Right renal cortex interstitium (tissue), 3 donors: ENCODE data around the gene CCDC50. TPM values are rescaled to one million over a fixed set of nuclear protein-coding genes. Genes with fewer than 3 reads are reported as not detected.
A peak's percentile ranks its signal among the peaks of the same experiment; 100 is the strongest.

ENCODE experiments used
- DNase-seq, 3 donors: peaks; one replicate each; pipeline ENCODE4 v3.0.0-alpha.2; 2013; ENCODE audit warnings: low read depth in 3 of 3, low spot score in 2 of 3
- polyA plus RNA-seq, 3 donors: library from polyadenylated mRNA; unstranded; fragments of 120-200 nt; gene quantifications; one replicate each; pipeline ENCODE4 v1.2.1, GENCODE V29; 2013; ENCODE audit not compliant: insufficient read length in 3 of 3

The CCDC50 gene
- polyA plus RNA-seq, 3 donors = 69.5 to 70.6 (median 69.7) TPM

GRCh38 chr3:191314109-191314728 is 15.0 kb upstream of the CCDC50 start:
- DNase-seq = no peak

- DNase-seq = no peak
Measured at GRCh38 chr3:191316876-191317603, 12.2 kb upstream of the CCDC50 start.

- DNase-seq = no peak
Measured at GRCh38 chr3:191320316-191320715, 8.9 kb upstream of the CCDC50 start.

DNA sequence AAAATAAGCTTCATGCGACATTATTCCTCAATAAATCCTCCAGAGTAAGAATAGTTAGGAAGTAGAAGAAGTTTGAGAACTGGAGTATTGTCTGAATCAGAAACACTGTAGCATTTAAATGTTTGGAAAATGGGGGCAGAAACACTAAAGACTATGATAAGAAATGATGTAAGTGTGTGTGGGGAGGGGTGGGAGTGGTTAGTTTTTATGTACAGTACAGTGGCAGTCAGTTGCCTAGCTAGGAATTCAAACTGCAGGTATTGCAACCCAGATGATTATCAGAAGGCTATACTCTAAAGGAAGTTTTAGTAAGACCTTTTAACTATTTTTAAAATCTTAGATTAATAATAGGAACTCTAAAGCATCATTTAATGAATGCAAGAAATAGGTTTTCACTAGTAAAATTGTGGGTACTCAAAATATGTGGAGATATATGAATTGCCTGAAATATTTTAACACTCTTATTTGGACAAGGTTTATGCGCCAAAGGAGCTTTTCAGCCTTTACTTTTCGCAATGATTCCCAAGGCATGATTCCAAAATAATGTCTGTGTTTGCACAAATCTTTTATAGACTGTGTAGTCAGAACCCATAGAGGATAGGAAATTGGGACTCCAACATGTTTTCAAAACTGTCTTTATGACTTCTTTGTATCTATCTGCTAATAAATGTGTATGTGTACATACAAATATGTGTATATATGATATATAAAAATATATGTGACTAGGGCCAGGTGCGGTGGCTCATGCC is 8.0 kb upstream of the CCDC50 start:
- DNase-seq = no peak

- DNase-seq = no peak
Measured at GRCh38 chr3:191324936-191325335, 4.3 kb upstream of the CCDC50 start.

- no peak for DNase-seq
Measured at GRCh38 chr3:191327526-191327925, 1.7 kb upstream of the CCDC50 start.

DNA sequence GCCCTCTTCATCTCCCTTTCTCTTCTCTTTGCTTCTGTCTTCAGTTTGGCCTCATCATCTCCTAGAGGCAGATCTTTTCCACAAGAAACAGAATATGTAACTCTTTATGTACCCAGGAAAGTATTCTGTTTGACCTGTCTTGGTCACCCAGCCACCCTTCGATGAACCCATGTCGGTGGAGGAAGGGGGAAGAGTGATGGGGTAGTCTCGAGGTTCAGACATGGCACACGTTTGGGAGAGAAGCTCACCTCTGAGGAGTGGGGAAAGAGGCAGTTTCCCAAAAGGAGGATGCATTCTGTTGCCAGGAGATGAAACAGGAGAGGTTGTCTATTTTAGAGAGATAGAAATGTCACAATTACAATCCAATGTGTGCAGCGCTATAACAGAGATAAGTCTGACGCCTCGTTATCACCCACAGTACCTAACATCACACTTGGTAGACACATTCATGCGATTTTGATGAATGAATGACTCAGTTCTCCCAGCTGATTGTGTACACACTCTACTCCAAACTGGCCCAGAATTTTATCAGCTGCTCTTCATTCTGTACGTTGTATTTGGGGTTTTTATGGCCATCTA is 722 bp upstream of the CCDC50 start:
- DNase-seq = no peak

DNA sequence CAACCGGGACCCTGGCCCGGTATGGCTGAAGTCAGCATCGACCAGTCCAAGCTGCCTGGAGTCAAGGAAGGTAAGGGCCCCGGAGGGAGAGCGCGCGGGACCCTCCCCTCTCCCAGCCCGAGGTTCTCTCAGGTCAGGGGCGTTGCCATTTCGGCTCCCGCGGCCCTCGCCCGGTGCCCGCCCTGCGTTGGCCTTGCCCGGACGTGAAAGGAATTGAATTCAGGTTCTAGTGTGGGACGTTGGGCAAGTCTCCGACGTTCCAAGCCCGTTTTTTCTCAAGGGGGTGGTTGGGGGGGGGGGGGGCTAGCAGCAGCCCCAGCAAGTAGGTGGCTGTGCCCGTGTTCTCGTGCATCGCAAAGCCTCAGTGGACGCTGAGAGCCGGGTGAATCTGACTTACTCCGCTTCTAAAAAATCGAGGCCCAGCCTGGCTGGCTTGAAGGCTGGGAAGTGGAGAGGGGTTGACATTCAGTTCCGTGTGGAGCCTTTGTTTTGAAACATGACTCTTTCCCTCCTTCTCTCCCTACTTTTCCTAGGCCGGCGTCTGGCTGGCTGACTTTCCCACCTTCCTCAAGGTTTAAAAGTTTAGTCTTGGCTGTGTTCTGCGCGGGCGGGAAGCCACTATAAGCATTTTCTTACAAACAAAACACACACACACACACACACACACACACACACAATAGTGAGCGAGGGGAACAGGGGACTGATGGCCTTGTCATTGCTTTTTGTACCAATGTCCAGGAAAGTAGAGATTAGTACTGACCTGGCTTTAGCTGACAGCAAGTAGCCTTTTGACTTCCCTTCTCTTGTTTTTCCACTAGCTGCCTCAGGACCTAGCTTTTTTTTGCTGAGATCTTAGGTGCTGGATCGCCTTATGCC is 698 bp downstream of the CCDC50 start, which contains the start of gene UTS2B:
TSS of gene UTS2B (minus strand) at position 873 of the 876 bp plus-strand sequence. CDS start 48,337 bp downstream, outside the sequence.
- peak in 2 of 3 donors; percentile 53 to 63 for DNase-seq

- peak in 2 of 3 donors; percentile 51 to 55 for DNase-seq
Measured at GRCh38 chr3:191330530-191331048, 1.4 kb downstream of the CCDC50 start.

DNA sequence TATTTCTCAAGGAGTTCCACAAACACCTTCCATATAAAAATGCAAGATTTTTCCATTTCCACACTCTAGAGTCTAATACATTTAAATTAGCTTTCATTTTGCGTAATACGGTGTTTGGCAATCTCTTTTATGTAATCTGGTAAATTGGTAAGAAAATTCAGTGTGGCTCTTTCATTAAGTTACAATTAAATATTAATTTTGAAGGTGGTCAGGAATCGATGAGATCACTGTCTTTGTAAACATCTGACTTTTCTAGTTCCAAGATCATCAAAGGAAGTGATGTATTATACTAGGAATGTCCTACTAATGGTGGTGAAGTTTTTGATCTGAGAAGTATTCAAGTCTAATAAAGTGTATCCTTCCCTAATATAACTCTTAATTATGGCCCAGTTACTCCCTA is 2.2 kb downstream of the CCDC50 start:
- DNase-seq = no peak

DNA sequence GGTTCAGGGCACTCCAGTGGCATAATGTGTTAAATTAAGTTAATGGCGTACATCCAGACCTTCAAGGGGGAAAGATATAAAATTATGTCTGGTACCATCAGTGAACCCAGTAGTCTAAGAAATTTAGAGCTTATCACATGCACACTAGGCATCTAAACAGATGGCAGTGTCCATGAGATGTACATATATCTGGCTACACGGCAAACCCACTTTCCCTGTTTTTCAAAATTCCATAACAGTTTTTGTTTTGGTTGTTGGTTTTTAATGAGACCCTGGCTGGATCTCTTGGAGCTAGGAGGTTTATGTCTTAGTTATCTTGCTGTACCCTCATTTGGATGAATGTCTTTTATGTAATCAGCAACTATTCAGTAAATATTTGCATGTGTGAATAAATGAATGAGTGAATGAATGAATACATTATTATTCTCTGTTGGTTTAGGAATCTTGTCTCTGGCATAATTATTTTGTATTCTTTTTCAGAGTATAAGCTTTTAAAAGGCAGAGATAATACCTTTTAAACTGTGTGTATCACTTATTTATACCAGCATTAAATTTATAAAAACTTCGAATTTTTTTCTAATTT is 4.2 kb downstream of the CCDC50 start:
- no peak for DNase-seq

DNA sequence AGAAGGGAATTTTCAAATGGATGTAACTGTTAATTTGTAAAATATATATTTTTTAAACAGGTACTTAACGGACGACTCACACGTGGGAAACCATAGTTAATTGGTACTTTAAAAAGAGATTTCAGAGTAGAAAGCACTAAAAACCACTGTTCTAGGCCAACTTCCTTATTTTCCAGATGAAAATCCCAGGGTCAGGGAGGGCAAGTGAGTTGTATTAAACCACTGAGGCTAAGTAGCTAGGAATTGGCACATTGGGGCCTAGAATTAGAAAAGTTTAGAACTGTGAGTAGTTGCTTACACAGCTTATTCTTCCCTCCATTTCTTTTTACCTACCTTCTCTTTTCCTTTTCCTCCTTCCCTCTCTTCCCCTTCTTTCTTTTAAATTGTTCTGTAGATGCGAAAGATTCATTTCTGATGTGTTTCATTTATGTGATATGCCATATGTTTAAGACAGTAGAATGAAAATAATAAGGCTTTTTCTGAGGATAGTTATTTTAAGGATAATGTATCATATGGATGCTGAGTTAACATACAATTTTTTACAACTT is 5.2 kb downstream of the CCDC50 start:
- no peak for DNase-seq

DNA sequence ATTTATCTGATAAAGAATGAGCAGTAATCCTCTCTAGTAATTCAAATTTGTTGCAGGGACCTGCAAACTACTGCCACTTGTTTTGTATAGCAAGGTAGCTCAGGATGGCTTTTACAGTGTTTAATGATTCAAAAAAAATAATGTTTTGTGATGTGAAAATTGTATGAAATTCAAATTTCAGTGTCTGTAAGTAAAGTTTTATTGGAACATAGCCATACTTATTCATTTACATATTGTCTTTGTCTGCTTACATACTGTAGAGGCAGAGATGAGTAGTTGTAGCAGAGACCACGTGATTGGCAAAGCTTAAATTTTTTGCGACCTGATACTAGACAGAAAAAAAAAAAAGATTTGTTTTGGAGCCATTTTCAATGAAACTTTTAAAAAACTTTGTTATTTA is 7.6 kb downstream of the CCDC50 start:
- DNase-seq = no peak

GRCh38 chr3:191338177-191338488 is 8.9 kb downstream of the CCDC50 start:
- no peak for DNase-seq

- DNase-seq = no peak
Measured at GRCh38 chr3:191339316-191339917, 10.2 kb downstream of the CCDC50 start.

- DNase-seq = no peak
Measured at GRCh38 chr3:191340351-191340750, 11.2 kb downstream of the CCDC50 start.

GRCh38 chr3:191340966-191341365 is 11.8 kb downstream of the CCDC50 start:
- no peak for DNase-seq

- DNase-seq = no peak
Measured at GRCh38 chr3:191342006-191342405, 12.8 kb downstream of the CCDC50 start.

DNA sequence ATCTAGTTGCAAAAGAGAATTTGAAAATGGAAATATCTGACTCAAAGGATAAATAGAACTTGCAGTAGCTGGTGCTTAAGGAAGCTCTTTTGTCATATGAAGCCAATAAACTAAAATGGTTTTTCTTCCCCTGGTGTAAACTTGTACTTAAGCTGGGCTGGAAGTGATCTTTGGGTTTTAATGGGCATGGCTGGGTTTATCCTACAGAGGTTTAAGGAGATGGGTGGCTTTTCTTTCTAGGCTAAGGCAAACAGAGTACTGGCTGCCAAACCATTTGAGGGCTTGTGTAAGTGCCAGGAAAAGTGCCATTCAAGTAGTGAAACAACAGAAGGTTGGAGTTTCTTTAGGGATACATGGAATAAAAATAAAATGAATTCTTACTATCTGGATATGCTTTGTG is 13.2 kb downstream of the CCDC50 start:
- DNase-seq = no peak
